ENCODE measurements around the gene SFPQ. TPM values are rescaled to one million over a fixed set of nuclear protein-coding genes. Genes with fewer than 3 reads are reported as not detected.

Gene SFPQ
- total RNA-seq, 1 experiment from 2014 or later = 354 TPM

- TF ChIP-seq SMAD3 (CRISPR knock-in tag; IDR thresholded peaks at IDR 0.05; ENCODE audit: borderline replicate concordance) (0 out of 2 replicates have a peak, but pooled peaks have one; percentile 28), TCF7 (CRISPR knock-in tag; IDR thresholded peaks at IDR 0.05; ENCODE audit: low read depth) (no peak), USF1 (CRISPR knock-in tag; IDR thresholded peaks at IDR 0.05) (peak; percentile 58; the same call in 1 of the 2 replicates), ZNF281 (CRISPR knock-in tag; IDR thresholded peaks at IDR 0.05) (no peak), SOX15 (CRISPR knock-in tag; IDR thresholded peaks at IDR 0.05) (no peak), ETV6 (CRISPR knock-in tag; IDR thresholded peaks at IDR 0.05) (peak; percentile 78), KAT7 (CRISPR knock-in tag; IDR thresholded peaks at IDR 0.05; ENCODE audit: borderline replicate concordance) (no peak), E2F5 (CRISPR knock-in tag; IDR thresholded peaks at IDR 0.05) (no peak), SP1 (CRISPR knock-in tag; conservative IDR thresholded peaks at IDR 0.05) (no peak), ZNF512 (CRISPR knock-in tag; IDR thresholded peaks at IDR 0.05; ENCODE audit: borderline replicate concordance) (no peak), ZNF671 (CRISPR knock-in tag; IDR thresholded peaks at IDR 0.05) (no peak), E2F1 (CRISPR knock-in tag; IDR thresholded peaks at IDR 0.05) (no peak), HMGXB4 (CRISPR knock-in tag; IDR thresholded peaks at IDR 0.05) (no peak), GABPB1 (CRISPR knock-in tag; IDR thresholded peaks at IDR 0.05) (no peak), ATF3 (CRISPR knock-in tag; conservative IDR thresholded peaks at IDR 0.05) (no peak), OVOL2 (CRISPR knock-in tag; IDR thresholded peaks at IDR 0.05; ENCODE audit: borderline replicate concordance) (no peak), USF2 (CRISPR knock-in tag; IDR thresholded peaks at IDR 0.05) (peak; percentile 65)
These were observed 17.6 kb upstream of the SFPQ start (continued) for GRCh38 chr1:35210321-35211119.
